B cell (primary cell): ENCODE measurements around the gene ZNF729.

Experiments used
- EZH2 ChIP-seq: IDR thresholded peaks from 2 replicates; pipeline ENCODE4 v1.6.1; 2012; ENCODE audit warnings: borderline replicate concordance, low read depth, mild to moderate bottlenecking, moderate library complexity, low read length; ENCODE audit not compliant: insufficient read depth, poor library complexity, severe bottlenecking
- TF ChIP-seq, protein P1 (sequence below): fragments of 200-600 bp; IDR thresholded peaks from one replicate; pipeline ENCODE4 v1.8.0; 2022; ENCODE audit warnings: antibody characterized with exemption, mild to moderate bottlenecking

DNA sequence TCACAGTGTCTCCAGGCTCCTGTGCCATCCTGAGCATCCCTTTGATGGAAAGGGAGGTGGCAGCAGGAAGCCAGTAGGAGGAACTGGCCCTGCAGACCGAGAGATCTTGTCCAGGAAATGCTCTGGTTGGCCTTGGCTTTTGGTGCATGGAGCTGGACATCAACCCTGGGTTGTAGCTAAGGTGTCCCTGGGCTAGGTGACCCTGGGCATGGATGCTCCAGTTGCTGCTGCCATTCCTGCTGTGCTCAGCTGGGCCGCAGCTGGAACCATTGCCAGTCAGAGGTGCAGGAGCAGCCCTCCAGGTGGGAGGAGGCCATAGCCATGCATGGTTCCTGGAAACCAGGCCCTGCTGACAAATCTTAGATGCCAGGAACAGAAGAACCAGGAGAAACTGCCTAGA lies 68.4 kb downstream of the ZNF729 start:
- TF ChIP-seq, protein P1, sequence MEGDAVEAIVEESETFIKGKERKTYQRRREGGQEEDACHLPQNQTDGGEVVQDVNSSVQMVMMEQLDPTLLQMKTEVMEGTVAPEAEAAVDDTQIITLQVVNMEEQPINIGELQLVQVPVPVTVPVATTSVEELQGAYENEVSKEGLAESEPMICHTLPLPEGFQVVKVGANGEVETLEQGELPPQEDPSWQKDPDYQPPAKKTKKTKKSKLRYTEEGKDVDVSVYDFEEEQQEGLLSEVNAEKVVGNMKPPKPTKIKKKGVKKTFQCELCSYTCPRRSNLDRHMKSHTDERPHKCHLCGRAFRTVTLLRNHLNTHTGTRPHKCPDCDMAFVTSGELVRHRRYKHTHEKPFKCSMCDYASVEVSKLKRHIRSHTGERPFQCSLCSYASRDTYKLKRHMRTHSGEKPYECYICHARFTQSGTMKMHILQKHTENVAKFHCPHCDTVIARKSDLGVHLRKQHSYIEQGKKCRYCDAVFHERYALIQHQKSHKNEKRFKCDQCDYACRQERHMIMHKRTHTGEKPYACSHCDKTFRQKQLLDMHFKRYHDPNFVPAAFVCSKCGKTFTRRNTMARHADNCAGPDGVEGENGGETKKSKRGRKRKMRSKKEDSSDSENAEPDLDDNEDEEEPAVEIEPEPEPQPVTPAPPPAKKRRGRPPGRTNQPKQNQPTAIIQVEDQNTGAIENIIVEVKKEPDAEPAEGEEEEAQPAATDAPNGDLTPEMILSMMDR = no peak
- no peak for TF ChIP-seq EZH2
